ENCODE results near the gene KEL.
"Not testable (repeated sequence)": the region's sequence is repeated elsewhere in the genome, so short reads cannot be mapped to it uniquely, and the experiment has no call there.

KEL gene, protein sequence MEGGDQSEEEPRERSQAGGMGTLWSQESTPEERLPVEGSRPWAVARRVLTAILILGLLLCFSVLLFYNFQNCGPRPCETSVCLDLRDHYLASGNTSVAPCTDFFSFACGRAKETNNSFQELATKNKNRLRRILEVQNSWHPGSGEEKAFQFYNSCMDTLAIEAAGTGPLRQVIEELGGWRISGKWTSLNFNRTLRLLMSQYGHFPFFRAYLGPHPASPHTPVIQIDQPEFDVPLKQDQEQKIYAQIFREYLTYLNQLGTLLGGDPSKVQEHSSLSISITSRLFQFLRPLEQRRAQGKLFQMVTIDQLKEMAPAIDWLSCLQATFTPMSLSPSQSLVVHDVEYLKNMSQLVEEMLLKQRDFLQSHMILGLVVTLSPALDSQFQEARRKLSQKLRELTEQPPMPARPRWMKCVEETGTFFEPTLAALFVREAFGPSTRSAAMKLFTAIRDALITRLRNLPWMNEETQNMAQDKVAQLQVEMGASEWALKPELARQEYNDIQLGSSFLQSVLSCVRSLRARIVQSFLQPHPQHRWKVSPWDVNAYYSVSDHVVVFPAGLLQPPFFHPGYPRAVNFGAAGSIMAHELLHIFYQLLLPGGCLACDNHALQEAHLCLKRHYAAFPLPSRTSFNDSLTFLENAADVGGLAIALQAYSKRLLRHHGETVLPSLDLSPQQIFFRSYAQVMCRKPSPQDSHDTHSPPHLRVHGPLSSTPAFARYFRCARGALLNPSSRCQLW

DNA sequence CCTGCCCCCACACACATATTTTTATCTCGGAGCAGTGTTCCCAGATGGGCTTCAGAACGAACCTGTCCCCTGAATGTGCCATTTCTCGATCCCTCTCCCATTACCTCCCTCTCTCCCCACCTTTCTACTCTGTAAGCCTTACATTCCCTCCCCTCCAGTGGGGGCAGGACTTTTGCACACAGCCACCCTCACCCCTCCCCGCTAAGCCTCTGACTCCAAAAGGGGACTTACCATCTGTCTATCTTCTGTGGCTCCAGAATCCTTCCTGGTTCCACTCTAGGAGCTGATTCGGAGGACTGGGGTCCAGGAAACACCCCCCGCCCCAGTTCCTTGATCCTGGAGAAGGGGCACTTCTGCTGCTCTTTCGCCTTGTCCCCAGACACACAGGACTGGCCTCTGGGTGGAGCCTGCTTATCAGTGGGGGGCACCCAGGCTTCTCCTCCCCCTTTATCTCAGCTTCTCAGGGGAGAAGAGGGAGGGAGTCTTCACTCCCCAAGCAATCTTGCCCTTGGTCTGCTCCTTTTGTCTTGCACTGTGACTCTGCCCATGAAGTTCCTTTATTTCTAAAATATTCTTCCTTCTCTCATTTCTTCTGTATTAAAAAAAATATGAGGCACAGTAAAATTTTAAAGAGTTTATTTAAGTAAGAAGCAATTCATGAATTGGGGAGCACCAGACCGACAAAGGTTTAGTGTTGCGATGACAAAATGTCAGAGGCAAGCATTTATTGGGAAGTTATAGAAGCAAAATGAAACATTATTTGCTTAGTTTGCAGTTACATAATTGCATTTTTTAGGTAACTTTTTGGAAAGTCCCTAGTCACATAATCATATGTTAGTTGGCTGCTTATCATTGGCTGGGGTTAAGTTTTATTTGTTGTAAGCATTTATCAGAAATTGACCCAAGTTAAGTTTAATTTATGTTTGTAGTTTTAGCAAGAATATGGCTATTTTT, at the start of gene KEL:
Gene KEL (minus strand): TSS at position 391 of the 954 bp plus-strand sequence. CDS start 157 bp downstream, at position 234.
- no peak for DNase-seq

DNA sequence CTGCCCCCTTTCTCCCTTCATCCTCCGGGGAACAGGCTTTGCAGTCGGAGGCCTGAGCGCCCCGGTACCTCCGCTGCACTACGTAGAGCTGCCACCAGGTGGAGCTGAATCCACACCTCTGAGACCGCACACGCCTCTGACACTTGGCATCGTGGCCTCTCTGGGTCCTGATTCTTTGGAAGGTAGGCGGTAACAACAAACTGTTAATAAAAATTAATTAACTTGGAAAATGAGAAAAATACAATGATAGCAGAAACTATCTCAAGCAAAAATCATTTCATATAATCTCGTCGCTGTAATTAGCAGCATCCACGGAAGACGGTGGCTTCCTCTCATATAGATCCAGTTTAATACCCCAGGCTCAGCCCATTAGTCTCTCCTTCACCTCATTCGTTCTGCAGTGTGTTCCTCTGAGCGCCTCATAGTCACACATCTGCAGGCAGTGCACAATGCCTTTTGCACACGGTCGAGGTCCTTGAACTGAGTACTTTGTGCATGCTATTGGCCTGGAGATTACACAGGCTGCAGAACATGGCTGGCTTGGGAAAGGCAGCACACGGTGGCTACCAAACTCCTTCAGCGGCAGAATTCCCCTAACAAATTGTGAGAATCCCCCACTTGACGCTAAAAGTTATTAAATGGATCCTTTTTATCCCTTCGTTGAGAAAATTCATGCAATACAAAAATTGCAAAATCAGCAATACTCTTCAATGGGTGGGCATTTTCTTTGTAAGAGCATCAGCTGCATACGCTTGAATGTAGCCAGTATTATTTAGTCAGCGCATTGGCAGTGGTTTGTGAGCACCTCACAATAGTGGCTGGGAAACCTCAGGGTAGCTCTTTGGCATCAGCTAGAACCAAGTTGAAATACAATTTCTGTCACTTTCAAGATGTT, 46.1 kb upstream of the KEL start:
- DNase-seq = no peak

DNA sequence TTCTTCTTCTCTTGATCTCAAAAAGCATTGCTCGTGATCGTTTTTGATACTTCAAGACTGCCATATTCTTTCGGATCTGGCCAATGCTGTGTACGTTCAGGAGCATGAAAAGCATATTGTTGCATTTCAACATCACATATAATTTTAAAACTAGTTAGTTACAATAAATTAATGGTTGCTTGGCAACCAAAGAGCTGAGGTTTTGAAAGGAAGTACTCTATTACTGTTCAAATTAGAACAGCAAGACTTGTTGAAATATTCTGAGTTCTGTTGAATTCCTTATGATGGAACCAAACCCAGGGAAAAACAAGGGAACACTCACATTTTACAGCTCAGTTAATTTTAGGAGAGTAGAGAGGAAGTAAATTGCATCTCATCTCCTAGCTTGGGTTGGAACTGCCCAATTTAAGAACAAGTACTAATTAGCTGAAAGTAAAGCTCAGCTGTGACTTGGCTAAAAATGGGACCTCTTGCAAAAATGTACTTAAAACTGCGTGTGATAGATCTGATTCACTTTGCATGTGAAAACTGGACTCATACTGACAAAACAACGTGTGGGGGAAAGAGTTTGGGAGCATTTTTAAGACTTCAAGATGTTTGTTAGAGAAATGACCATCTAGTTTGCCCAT, 43.6 kb upstream of the KEL start:
- DNase-seq = no peak

DNA sequence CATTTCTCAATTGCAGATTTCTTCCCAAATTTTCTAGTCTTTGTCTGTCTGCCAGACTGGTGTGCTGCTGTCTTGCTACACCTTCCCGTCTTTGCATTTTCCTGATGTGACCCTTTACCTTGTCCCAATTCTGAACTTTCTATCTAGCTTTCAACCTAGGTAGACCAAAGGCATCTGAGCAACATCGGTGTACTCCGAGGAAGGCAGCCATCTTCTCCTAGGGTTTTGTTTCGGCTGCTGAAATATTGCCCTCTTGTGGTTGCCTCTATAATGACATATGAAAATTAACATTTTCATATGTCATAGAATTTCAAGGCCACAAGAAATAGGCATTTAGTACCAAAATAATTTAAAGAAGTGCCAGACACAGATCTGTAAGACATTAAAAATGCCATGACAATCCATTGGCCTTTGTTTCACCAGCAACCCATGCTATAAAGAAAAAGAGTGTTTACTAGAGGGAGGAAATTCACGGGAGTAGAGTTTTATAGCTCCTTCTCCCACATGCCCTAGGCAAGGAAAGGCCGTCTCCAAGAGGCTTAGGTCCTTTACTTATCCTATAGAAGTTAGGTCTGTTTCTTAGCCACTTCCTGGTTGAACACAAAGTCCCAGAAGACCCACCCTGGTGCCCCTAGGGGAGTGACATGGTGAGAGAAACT, 41.4 kb upstream of the KEL start:
- DNase-seq = no peak

DNA sequence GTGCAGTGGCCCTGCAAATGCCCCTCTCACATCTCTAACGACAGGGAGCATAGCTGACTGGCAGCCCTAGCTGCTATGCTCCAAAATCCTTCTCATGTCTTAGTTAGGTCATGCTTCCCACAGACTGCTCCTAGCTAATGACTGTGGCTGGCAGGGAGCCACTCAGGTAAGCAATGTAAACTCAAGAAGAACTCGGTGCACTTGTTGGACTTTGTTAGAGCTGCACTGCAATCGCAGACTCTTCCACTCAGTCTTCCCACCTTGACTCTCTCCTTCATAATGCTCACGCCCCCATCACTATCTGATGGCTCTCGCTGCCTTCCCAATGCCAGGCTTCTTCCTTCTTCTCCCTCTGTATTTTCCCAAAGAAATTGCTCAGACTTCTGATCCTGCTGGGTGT, 40.7 kb upstream of the KEL start:
- DNase-seq = no peak

DNA sequence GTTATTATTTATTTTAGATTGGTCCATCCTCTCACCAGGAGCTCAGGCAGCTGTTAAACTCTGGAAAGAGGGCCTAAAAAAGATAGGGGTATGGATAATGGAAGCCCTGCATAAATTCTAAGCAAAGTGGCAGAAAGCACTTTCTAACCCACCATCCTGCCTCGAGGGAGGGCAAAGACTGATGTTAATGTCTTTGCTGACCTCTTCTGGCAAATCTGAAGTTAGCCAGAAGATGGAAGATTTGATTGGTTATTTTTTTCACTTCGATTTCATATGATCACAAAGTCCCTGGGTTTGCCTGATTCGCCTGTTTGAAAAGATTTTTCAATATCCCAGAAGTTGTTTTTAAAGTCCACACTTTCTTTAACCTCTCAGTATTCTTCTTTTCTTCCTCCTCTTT, 39.9 kb upstream of the KEL start:
- no peak for DNase-seq

DNA sequence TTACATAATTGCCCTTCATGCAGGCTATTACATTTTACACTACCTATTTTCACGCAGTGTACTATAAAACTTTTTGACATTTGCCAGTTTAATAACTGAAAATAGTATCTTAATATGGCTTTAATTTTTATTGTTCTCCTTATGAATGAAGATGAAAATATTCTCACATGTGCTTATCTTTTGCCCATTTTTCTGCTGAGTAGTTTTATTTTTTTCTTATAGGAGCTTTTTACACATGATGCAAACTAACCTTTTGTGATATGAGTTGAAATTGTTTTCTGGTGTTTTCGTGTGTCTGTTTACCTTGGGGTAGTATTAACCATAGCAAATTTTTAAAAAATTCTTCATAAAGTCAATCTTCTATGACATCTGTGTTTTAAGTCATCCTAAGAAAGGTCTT, 38.5 kb upstream of the KEL start:
- DNase-seq = no peak

DNA sequence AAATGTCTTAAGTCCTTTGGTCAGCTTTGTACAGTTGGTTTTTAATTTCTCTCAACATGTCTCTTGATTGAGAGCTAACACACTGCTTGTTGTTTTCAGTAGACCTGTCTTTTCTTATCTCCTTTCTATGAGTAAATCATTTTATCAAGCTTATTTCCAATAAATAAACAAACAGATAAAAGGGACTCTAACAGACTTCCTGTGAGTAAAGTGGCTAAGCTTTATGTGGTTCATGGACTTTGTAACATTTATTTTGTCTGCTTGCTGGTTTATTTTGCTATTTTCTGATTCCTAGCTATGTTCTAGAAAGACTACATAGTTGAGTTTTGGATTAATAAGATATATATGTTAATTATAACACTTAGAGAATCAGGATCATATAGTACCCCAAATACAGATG, 37.6 kb upstream of the KEL start:
- no peak for DNase-seq

DNA sequence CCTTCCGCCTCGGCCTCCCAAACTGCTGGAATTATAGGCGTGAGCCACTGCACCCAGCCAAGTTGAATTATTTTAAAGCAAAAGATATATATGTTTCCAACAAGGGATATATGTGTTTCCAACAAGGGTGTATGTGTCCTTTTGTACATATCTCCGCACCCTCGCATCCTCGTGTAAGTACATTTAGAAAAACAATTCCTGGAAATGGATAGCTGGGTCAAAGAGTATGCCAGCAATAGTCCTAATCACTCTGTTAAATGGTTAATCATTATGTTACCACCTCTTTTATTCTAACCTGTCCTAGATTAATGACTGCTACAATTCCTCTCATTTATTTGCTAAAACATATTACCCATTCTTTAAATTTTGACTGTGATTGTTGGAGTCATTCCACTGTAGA, 36.8 kb upstream of the KEL start:
- no peak for DNase-seq

DNA sequence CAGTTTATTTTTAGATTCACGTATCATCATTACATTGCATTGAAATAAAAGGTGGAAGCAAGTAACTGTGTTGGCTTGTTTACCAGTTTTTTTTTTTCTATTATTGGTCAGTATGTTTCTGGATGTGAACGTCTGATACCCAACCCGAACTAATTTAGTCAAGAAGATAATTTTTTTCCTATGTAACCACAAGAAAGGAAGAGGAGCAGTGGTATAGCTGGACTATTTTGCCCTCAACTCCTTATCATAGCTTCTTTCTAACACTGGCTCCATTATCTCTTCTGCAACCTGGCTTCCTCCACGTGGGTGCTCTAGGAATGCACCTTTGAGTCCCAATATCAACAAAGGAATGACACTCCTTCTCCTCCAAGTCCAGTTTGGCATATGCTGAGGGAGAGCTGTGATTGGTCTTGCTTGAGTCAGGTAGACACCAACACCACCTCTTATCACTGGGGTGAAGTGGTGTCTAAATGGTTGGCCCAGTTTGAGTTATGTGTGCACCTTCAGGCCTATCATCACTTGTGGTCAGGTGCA, 35.4 kb upstream of the KEL start:
- DNase-seq = no peak

DNA sequence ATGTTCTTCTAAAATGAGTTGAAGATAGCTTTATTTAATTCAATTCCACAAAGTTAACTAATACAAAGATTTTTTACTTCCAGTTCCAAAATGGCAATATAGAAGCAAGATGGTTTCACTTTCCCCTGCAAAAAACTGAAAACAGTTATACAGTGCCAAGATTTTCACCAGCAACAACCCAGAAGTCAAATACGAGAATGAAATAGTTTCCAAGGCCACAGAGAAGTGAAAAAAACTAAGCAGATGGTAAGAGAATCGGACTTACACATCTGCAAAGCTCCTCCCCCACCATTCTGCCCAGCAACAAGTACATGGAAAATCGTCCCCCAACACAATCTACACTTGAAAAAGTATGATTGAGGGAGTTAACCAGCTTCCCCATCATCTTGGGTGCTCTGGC, 30.3 kb upstream of the KEL start:
- no peak for DNase-seq

DNA sequence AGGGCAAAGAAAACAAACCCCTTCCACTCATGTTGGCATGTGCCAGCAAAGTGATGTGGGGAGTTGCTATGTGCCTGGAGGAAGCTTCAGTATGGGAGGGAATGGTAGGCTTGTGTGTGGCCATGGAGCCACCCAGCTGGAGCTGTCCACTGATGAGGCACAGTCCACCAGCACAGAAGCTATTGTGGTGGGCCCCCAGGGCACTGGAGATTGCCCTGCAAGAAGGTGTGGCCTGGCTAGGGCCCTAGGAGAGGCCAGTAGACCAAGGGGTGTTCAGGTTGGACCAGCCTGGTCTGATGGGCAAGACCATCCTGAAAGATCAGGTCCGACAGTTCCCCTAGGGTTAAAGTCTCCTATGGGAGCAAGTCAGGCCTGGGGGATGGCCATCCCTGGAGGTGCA, 22.1 kb upstream of the KEL start:
- no peak for DNase-seq

DNA sequence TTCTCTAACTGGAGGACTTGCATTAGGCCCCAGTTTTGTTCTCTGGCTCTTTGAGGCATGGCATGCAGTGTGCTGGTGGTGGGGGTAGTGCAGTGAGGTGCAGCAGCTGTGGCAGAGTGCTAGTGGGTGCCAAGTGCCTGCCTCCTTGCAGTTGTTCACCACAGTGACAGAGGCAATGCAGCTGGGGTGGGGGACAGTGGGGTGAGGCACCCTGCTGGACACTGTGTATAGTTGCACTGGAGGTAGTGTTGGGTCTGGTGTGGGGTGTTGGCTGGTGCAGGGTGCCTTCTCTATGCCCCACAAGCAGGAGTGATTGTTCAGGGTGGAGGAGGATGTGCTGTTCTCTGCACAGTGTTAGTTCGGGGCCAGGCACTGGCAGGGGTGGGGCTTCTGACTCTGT, 21.7 kb upstream of the KEL start:
- DNase-seq = no peak

DNA sequence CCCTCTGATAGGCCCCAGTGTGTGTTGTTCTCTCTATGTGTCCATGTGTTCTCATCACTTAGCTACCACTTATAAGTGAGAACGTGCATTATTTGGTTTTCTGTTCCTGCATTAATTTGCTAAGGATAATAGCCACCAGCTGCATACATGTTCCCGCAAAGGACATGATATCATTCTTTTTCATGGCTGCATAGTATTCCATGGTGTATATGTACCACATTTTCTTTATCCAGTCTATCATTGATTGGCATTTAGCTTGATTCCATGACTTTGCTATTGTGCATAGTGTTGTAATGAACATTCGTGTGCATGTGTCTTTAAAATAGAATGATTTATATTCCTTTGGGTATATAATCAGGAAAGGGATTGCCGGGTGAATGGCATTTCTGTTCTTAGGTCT, 16.2 kb upstream of the KEL start:
- not testable (repeated sequence) for DNase-seq

DNA sequence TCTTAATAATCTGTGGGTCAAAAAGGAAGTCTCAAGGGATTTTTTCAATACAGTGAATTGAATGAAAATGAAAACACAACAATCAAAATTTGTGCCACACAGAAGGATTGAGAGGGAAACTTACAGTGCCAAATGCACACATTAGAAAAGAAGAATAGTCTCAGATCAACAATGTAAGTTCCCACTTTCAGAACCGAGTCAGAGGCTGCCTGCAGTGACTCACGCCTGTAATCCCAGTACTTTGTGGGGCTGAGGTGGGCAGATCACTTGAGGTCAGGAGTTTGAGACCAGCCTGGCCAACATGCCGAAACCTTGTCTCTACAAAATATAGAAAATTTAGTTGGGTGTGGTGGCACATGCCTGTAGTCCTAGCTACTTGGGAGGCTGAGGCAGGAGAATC, 12.5 kb upstream of the KEL start:
- no peak for DNase-seq

DNA sequence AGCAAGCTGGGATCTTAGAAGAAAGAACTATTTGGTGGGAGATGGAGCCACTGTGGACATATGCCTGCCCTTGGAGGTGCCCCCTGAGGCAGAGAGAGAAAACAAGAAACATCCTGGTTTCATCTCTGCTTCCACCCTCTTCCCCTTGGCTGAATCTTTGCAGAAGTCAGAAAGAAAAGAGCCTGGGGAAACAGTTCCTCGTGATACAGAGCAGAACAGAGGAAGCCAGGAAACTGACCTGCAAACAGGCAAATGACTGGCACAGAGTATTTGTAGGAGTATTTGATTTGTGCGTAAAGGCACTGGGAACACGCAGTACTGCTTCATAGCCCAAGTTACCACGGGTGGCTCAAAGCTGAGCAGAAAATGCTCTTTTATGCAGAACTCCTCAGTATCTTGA, 7.0 kb upstream of the KEL start:
- no peak for DNase-seq

DNA sequence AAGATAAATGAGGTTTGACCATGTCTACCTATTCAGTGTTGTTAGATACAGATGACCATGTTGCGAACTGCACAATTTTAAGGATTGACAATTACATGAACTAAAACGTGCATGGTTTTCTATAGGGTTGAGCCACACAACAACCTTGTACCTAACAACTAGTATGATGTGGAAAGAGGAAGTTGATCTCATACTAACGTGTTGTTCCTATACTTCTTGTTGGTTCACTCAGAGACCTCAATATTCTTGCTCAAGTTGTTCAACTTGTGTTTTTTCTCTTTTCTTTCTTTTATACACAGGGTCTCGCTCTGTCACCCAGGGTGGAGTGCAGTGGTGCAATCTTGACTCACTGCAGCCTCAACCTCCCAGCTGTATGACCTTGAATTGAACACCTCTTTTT, 6.1 kb upstream of the KEL start:
- no peak for DNase-seq

DNA sequence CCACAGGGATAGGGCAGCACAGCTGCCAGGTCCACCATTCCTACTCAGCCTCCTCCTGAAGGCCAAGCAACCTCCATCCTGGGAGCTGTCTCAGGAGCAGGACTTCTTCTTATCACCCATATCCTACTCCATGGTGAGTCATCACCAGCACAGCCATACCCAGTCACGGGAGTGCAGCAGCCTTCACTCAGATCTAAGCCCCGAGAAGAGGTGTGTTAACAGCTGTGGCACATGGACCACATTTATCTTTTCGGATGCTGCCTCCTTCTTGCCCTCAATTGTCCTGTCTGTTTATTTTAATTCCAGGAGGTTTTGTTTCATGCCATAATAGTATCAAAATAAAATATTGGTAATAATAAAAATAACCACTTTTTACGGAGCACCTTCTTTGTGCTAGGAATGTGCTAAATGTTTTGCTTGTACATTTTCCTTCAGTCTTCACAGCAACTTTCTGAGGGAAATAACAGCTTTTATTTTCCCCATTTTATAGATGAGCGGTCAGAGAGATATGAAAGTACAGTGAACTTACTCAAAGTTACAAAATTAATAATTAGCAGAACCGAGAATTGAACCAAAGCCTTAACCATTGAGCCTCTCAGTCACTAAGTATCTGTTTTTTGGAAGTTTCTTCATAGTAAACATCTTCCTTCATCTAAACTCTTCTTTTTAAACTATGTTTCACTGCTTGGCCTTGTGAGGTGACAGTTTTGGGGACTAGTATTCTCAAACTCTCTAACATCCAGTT, 2.5 kb upstream of the KEL start:
- no peak for DNase-seq

DNA sequence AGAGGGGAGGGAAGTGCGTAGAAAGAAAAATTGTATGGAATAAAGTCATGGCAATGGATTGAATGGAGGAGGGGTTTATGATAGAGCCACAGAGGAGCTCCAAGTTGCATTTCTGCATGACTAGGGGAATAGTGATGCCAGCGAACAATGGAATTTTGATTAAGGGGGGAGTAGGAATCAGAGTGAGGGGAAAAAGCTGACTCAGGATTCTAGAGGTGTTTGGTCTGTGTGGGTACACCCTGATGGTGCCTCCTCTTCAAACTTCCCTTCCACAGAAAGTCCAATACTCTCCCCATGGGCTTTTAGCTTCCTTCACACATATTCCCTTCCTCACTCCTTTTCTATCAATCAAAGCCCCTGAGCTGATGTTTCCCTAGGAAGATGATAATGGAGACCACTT, 1.8 kb upstream of the KEL start:
- DNase-seq = no peak

DNA sequence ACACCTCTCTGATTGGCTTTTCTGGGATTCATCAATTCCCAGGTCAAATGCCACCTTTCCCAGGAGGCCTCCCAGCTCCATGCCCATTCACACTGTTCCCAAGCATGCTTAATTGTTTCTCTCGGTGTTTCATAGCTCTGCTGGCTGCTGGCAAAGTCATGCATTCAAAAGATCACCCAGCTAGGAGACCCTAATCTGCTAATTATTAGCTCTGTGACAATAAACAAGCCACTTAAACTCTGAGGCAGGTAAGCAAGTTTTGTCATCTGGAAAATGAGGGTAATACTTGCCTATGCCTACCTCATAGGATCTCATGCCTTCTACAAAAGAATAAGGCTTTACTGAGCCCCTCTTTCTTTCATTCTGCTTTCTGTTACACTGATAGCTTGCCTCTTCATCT, 828 bp upstream of the KEL start:
- DNase-seq = no peak

Measured in NCI-H187 treated with DMSO at 0.1 percent for 48 hours (cell line).